Measurements from ENCODE around the gene SKIDA1.

DNA sequence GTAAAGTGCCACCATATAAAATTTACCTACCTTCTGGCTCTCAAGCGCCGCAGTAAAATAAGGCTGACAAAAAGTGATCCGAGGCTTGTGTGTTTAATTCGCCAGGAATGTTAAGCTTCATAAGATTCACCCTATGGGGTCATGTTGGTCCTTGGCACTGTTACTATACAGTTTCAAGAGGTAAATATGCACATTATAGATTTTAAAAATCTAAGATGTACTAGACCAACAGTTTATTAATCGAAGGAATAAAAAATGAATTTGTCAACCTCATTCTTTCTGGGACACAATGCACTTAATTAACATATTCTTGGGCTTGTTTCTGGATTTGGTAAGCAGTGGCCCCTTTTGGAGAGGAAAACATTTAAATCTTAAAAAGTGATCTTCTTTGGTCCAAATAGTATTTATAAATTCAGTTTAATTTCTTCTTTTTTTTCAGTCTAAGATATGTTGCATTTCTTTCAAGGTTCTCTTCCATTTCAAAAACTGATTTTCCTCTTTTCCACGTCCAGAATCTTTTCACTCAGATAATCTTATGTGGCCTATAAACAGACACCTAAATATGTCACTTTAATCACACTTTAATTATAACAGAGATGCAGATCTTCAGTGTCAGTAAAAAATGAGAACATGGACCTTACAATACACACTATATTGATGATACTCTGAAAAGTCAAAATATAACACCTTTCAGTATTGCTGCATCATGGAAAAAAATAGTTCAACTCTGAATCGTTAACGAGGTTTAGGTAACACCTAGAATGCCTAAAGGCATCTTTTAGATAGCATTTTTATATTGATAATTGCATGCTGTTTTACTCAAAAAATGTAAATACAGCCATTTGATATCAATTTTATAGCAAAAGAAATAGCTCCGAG, 3.8 kb upstream of the SKIDA1 start:
- TF ChIP-seq EZH2 (IDR thresholded peaks at IDR 0.05) (no peak), POLR2AphosphoS5 (IDR thresholded peaks at IDR 0.05; ENCODE audit: borderline replicate concordance, low read depth, low read length) (no peak)

Measured in SK-N-MC (cell line).